ENCODE results near the gene SCYGR1.

- TF ChIP-seq CTCF (IDR thresholded peaks at IDR 0.05) (no peak), POLR2A (IDR thresholded peaks at IDR 0.05) (no peak)
Observed at GRCh38 chr2:227390468-227391256, 2.9 kb upstream of the SCYGR1 start.

All from thyroid gland (tissue), 4 donors.